ENCODE data around the gene LINC00305.

LINC00305 gene

GRCh38 chr18:64148988-64149387, at the start of gene LINC00305:
LINC00305 (minus strand) TSS chr18:64149088.
- Histone ChIP-seq H3K27me3 (ENCODE audit: control insufficient read depth, insufficient read depth, low read length) (no peaks in the 10 kb centered on the region), H3K9ac (ENCODE audit: low read depth, low read length) (no peak within 1 kb of the TSS), H3K9me3 (ENCODE audit: control insufficient read depth, insufficient read depth, low read length) (no peaks in the 10 kb centered on the region)

GRCh38 chr18:64191069-64191468, 42.2 kb upstream of the LINC00305 start:
- H3K9me3 ChIP-seq (ENCODE audit: control insufficient read depth, insufficient read depth, low read length): no peaks in the 10 kb centered on the region
- H3K36me3 ChIP-seq (ENCODE audit: control insufficient read depth, insufficient read depth, low read length): no peaks in the 10 kb centered on the region
- H3K27me3 ChIP-seq (ENCODE audit: control insufficient read depth, insufficient read depth, low read length): no peaks in the 10 kb centered on the region
- no peak overlapping the region for H3K4me3 ChIP-seq (ENCODE audit: low read depth, low read length)
- no peak overlapping the region for H3K9ac ChIP-seq (ENCODE audit: low read depth, low read length)
- H3K4me1 ChIP-seq (ENCODE audit: control insufficient read depth, insufficient read depth, low read length): no peaks in the 10 kb centered on the region

More at GRCh38 chr18:64148988-64149387, at the start of gene LINC00305:
- H3K36me3 ChIP-seq (ENCODE audit: control insufficient read depth, insufficient read depth, low read length): no peaks in the 10 kb centered on the region
- peaks cover 2% of the 10 kb centered on the region for H3K4me1 ChIP-seq (ENCODE audit: control insufficient read depth, insufficient read depth, low read length)
- H3K4me3 ChIP-seq (ENCODE audit: low read depth, low read length): no peak within 1 kb of the TSS

- H3K4me1 ChIP-seq (ENCODE audit: control insufficient read depth, insufficient read depth, low read length): no peaks in the 10 kb centered on the region
- no peaks in the 10 kb centered on the region for H3K9me3 ChIP-seq (ENCODE audit: control insufficient read depth, insufficient read depth, low read length)
- no peaks in the 10 kb centered on the region for H3K27me3 ChIP-seq (ENCODE audit: control insufficient read depth, insufficient read depth, low read length)
- no peak overlapping the region for H3K4me3 ChIP-seq (ENCODE audit: low read depth, low read length)
- no peaks in the 10 kb centered on the region for H3K36me3 ChIP-seq (ENCODE audit: control insufficient read depth, insufficient read depth, low read length)
- H3K9ac ChIP-seq (ENCODE audit: low read depth, low read length): no peak overlapping the region
Observed at GRCh38 chr18:64185987-64186386, 37.1 kb upstream of the LINC00305 start.

- Histone ChIP-seq H3K27me3 (ENCODE audit: control insufficient read depth, insufficient read depth, low read length) (no peaks in the 10 kb centered on the region), H3K36me3 (ENCODE audit: control insufficient read depth, insufficient read depth, low read length) (no peaks in the 10 kb centered on the region), H3K4me1 (ENCODE audit: control insufficient read depth, insufficient read depth, low read length) (no peaks in the 10 kb centered on the region)
Observed at GRCh38 chr18:64183665-64184064, 34.8 kb upstream of the LINC00305 start.

GRCh38 chr18:64180617-64181016, 31.7 kb upstream of the LINC00305 start:
- Histone ChIP-seq H3K4me3 (ENCODE audit: low read depth, low read length) (no peak overlapping the region), H3K9ac (ENCODE audit: low read depth, low read length) (no peak overlapping the region), H3K4me1 (ENCODE audit: control insufficient read depth, insufficient read depth, low read length) (no peaks in the 10 kb centered on the region), H3K9me3 (ENCODE audit: control insufficient read depth, insufficient read depth, low read length) (no peaks in the 10 kb centered on the region), H3K36me3 (ENCODE audit: control insufficient read depth, insufficient read depth, low read length) (no peaks in the 10 kb centered on the region), H3K27me3 (ENCODE audit: control insufficient read depth, insufficient read depth, low read length) (no peaks in the 10 kb centered on the region)

More at GRCh38 chr18:64183665-64184064, 34.8 kb upstream of the LINC00305 start:
- Histone ChIP-seq H3K4me3 (ENCODE audit: low read depth, low read length) (no peak overlapping the region), H3K9ac (ENCODE audit: low read depth, low read length) (no peak overlapping the region), H3K9me3 (ENCODE audit: control insufficient read depth, insufficient read depth, low read length) (no peaks in the 10 kb centered on the region)

GRCh38 chr18:64180171-64180570, 31.3 kb upstream of the LINC00305 start:
- H3K27me3 ChIP-seq (ENCODE audit: control insufficient read depth, insufficient read depth, low read length): no peaks in the 10 kb centered on the region
- no peak overlapping the region for H3K4me3 ChIP-seq (ENCODE audit: low read depth, low read length)
- H3K9ac ChIP-seq (ENCODE audit: low read depth, low read length): no peak overlapping the region
- H3K36me3 ChIP-seq (ENCODE audit: control insufficient read depth, insufficient read depth, low read length): no peaks in the 10 kb centered on the region
- H3K4me1 ChIP-seq (ENCODE audit: control insufficient read depth, insufficient read depth, low read length): no peaks in the 10 kb centered on the region
- H3K9me3 ChIP-seq (ENCODE audit: control insufficient read depth, insufficient read depth, low read length): no peaks in the 10 kb centered on the region

GRCh38 chr18:64179556-64180080, 30.7 kb upstream of the LINC00305 start:
- no peaks in the 10 kb centered on the region for H3K9me3 ChIP-seq (ENCODE audit: control insufficient read depth, insufficient read depth, low read length)
- no peaks in the 10 kb centered on the region for H3K4me1 ChIP-seq (ENCODE audit: control insufficient read depth, insufficient read depth, low read length)
- no peak overlapping the region for H3K4me3 ChIP-seq (ENCODE audit: low read depth, low read length)
- H3K27me3 ChIP-seq (ENCODE audit: control insufficient read depth, insufficient read depth, low read length): no peaks in the 10 kb centered on the region
- no peaks in the 10 kb centered on the region for H3K36me3 ChIP-seq (ENCODE audit: control insufficient read depth, insufficient read depth, low read length)
- no peak overlapping the region for H3K9ac ChIP-seq (ENCODE audit: low read depth, low read length)

- no peaks in the 10 kb centered on the region for H3K4me1 ChIP-seq (ENCODE audit: control insufficient read depth, insufficient read depth, low read length)
- H3K9ac ChIP-seq (ENCODE audit: low read depth, low read length): no peak overlapping the region
Observed at GRCh38 chr18:64178860-64179259, 30.0 kb upstream of the LINC00305 start.

GRCh38 chr18:64175432-64175831, 26.5 kb upstream of the LINC00305 start:
- no peaks in the 10 kb centered on the region for H3K4me1 ChIP-seq (ENCODE audit: control insufficient read depth, insufficient read depth, low read length)
- no peaks in the 10 kb centered on the region for H3K36me3 ChIP-seq (ENCODE audit: control insufficient read depth, insufficient read depth, low read length)
- H3K27me3 ChIP-seq (ENCODE audit: control insufficient read depth, insufficient read depth, low read length): no peaks in the 10 kb centered on the region
- no peak overlapping the region for H3K4me3 ChIP-seq (ENCODE audit: low read depth, low read length)
- no peak overlapping the region for H3K9ac ChIP-seq (ENCODE audit: low read depth, low read length)
- no peaks in the 10 kb centered on the region for H3K9me3 ChIP-seq (ENCODE audit: control insufficient read depth, insufficient read depth, low read length)

More at GRCh38 chr18:64178860-64179259, 30.0 kb upstream of the LINC00305 start:
- Histone ChIP-seq H3K36me3 (ENCODE audit: control insufficient read depth, insufficient read depth, low read length) (no peaks in the 10 kb centered on the region), H3K9me3 (ENCODE audit: control insufficient read depth, insufficient read depth, low read length) (no peaks in the 10 kb centered on the region), H3K4me3 (ENCODE audit: low read depth, low read length) (no peak overlapping the region), H3K27me3 (ENCODE audit: control insufficient read depth, insufficient read depth, low read length) (no peaks in the 10 kb centered on the region)

- no peaks in the 10 kb centered on the region for H3K9me3 ChIP-seq (ENCODE audit: control insufficient read depth, insufficient read depth, low read length)
- no peak overlapping the region for H3K4me3 ChIP-seq (ENCODE audit: low read depth, low read length)
- no peaks in the 10 kb centered on the region for H3K27me3 ChIP-seq (ENCODE audit: control insufficient read depth, insufficient read depth, low read length)
- H3K36me3 ChIP-seq (ENCODE audit: control insufficient read depth, insufficient read depth, low read length): no peaks in the 10 kb centered on the region
- H3K9ac ChIP-seq (ENCODE audit: low read depth, low read length): no peak overlapping the region
- peaks cover 15% of the 10 kb centered on the region for H3K4me1 ChIP-seq (ENCODE audit: control insufficient read depth, insufficient read depth, low read length)
Observed at GRCh38 chr18:64171576-64171975, 22.7 kb upstream of the LINC00305 start.

- H3K9ac ChIP-seq (ENCODE audit: low read depth, low read length): no peak overlapping the region
- no peaks in the 10 kb centered on the region for H3K27me3 ChIP-seq (ENCODE audit: control insufficient read depth, insufficient read depth, low read length)
- H3K4me1 ChIP-seq (ENCODE audit: control insufficient read depth, insufficient read depth, low read length): peaks cover 21% of the 10 kb centered on the region
- H3K9me3 ChIP-seq (ENCODE audit: control insufficient read depth, insufficient read depth, low read length): no peaks in the 10 kb centered on the region
- no peak overlapping the region for H3K4me3 ChIP-seq (ENCODE audit: low read depth, low read length)
- H3K36me3 ChIP-seq (ENCODE audit: control insufficient read depth, insufficient read depth, low read length): no peaks in the 10 kb centered on the region
Observed at GRCh38 chr18:64167408-64167925, 18.6 kb upstream of the LINC00305 start.

- no peak overlapping the region for H3K4me3 ChIP-seq (ENCODE audit: low read depth, low read length)
- no peaks in the 10 kb centered on the region for H3K9me3 ChIP-seq (ENCODE audit: control insufficient read depth, insufficient read depth, low read length)
- no peaks in the 10 kb centered on the region for H3K36me3 ChIP-seq (ENCODE audit: control insufficient read depth, insufficient read depth, low read length)
- H3K27me3 ChIP-seq (ENCODE audit: control insufficient read depth, insufficient read depth, low read length): no peaks in the 10 kb centered on the region
- no peak overlapping the region for H3K9ac ChIP-seq (ENCODE audit: low read depth, low read length)
- H3K4me1 ChIP-seq (ENCODE audit: control insufficient read depth, insufficient read depth, low read length): peaks cover 24% of the 10 kb centered on the region
Observed at GRCh38 chr18:64165906-64166305, 17.0 kb upstream of the LINC00305 start.
